Measurements from ENCODE around the gene ODR4.

Gene ODR4

DNA sequence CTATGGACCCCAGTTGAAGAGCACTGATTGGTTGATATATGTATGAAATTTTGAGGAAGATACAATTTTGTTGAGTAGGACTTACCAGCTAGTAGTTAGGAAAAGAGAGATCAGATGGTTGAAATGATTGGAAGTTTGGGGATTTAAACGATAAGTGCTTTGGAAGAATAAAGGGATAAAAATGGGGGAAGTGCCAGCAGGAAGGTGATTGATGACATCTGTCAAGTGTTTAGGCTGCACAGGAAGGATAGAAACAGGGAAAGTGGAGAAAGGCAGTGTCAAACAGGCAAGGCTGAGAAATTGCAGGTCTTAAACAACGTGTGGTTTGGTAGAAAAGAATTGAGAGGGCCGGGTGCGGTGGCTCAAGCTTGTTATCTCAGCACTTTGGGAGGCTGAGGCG lies 62.9 kb downstream of the ODR4 start:
- peaks cover 0 to 12% (median 7%) of the 10 kb centered on the region in 4 experiments for H3K4me1 ChIP-seq (ENCODE audit: control extremely low read depth in 1 of 4, control insufficient read depth in 4 of 4, insufficient read depth in 4 of 4, low read length in 3 of 4)
- POLR2A ChIA-PET, result no interaction called here
- H3K9me3 ChIP-seq (ENCODE audit: control extremely low read depth in 1 of 5, control insufficient read depth in 4 of 5, insufficient read depth in 2 of 5, low read depth in 1 of 5, low read length in 4 of 5), result no peaks in the 10 kb centered on the region
- 88% methylated on average over 5 of the region's 5 CpGs for WGBS (ENCODE audit: insufficient coverage)
- H3K27me3 ChIP-seq (replicated peaks in 2 of 5; ENCODE audit: control insufficient read depth in 4 of 5, insufficient read depth in 5 of 5, low read length in 4 of 5), result peaks cover 0 to 5% (median 0%) of the 10 kb centered on the region in 5 experiments
- no peaks in the 10 kb centered on the region for H3K36me3 ChIP-seq (ENCODE audit: control insufficient read depth in 4 of 4, insufficient read depth in 4 of 4, low read length in 3 of 4)
- H3K27ac ChIP-seq (ENCODE audit: insufficient read depth in 1 of 2, low read depth in 1 of 2, low read length in 2 of 2, poor library complexity in 1 of 2, severe bottlenecking in 2 of 2), result no peak overlapping the region
- DNase-seq, result no peak
- CTCF ChIA-PET, result interaction anchor here (0.8 kb wide), 1 partner anchor 11 kb away, joined by 3 read pairs; no protein-coding TSS in a partner anchor
- H3K4me3 ChIP-seq (ENCODE audit: control insufficient read depth in 1 of 7, extremely low read depth in 1 of 7, insufficient read depth in 4 of 7, low read depth in 2 of 7, low read length in 6 of 7), result no peak overlapping the region

DNA sequence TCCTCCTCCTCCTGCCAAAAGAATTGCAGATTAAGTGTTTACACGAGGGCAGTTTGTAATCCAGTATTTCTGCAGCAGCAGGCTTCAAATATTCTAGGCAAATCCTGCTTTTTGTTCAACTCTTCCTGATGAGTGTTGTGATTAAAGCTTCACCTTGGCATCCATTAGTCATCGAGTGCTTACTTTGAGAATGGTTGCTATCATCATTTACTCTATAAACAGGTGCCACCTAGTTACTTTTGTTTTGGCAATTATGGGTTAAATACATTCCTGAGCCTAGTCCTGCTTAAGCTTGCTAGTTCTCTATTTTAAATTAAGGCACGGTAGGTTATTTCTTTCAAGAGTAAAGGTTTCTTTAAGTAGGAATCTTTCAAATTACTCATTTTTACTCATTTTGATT lies 64.9 kb downstream of the ODR4 start:
- Histone ChIP-seq H3K4me1 (ENCODE audit: control extremely low read depth in 1 of 4, control insufficient read depth in 4 of 4, insufficient read depth in 4 of 4, low read length in 3 of 4) (peaks cover 0 to 10% (median 7%) of the 10 kb centered on the region in 4 experiments), H3K27me3 (replicated peaks in 2 of 5; ENCODE audit: control insufficient read depth in 4 of 5, insufficient read depth in 5 of 5, low read length in 4 of 5) (peaks cover 0 to 6% (median 0%) of the 10 kb centered on the region in 5 experiments), H3K27ac (ENCODE audit: insufficient read depth in 1 of 2, low read depth in 1 of 2, low read length in 2 of 2, poor library complexity in 1 of 2, severe bottlenecking in 2 of 2) (no peak overlapping the region), H3K9me3 (ENCODE audit: control extremely low read depth in 1 of 5, control insufficient read depth in 4 of 5, insufficient read depth in 2 of 5, low read depth in 1 of 5, low read length in 4 of 5) (no peaks in the 10 kb centered on the region), H3K4me3 (ENCODE audit: control insufficient read depth in 1 of 7, extremely low read depth in 1 of 7, insufficient read depth in 4 of 7, low read depth in 2 of 7, low read length in 6 of 7) (no peak overlapping the region), H3K36me3 (ENCODE audit: control insufficient read depth in 4 of 4, insufficient read depth in 4 of 4, low read length in 3 of 4) (no peaks in the 10 kb centered on the region)
- POLR2A ChIA-PET, result no interaction called here
- 100% methylated on average over 1 of the region's 3 CpGs for WGBS (ENCODE audit: insufficient coverage)
- CTCF ChIA-PET, result no interaction called here
- DNase-seq, result no peak

DNA sequence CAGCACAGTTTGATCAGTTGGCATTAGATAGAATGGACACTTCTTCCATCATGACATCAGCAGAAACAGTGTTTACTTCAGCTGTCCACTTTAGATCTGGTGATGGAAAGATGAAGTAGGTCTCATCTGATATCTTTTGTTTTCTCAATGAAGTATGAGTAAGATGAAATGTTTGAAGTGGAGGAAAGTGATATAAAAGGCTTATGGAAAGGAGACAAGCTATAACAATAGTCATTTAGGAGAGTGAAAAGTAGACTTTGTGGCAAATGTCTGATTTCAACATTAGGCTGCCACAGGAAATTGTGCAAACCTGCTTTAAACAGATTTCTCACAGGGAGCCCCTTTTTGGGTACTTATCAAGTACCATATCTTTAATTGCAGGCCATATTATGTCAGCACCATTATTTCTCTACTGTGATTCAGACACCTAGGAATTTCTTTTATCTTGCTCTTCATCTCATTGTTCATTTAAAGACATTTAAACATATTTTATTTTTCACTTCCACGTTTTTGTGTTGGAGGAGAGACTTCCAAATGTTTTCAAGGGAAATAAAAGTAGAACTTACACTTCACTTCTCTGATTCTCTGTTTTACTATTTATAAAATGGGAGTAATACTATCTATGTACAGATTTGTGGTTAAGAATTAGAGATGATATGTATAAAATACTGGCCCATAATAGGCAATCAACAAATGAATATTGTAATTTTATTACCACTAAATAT lies 67.2 kb downstream of the ODR4 start:
- Histone ChIP-seq H3K4me1 (ENCODE audit: control extremely low read depth in 1 of 4, control insufficient read depth in 4 of 4, insufficient read depth in 4 of 4, low read length in 3 of 4) (peaks cover 0 to 10% (median 7%) of the 10 kb centered on the region in 4 experiments), H3K27ac (ENCODE audit: insufficient read depth in 1 of 2, low read depth in 1 of 2, low read length in 2 of 2, poor library complexity in 1 of 2, severe bottlenecking in 2 of 2) (no peak overlapping the region), H3K4me3 (ENCODE audit: control insufficient read depth in 1 of 7, extremely low read depth in 1 of 7, insufficient read depth in 4 of 7, low read depth in 2 of 7, low read length in 6 of 7) (no peak overlapping the region), H3K9me3 (ENCODE audit: control extremely low read depth in 1 of 5, control insufficient read depth in 4 of 5, insufficient read depth in 2 of 5, low read depth in 1 of 5, low read length in 4 of 5) (no peaks in the 10 kb centered on the region), H3K36me3 (ENCODE audit: control insufficient read depth in 4 of 4, insufficient read depth in 4 of 4, low read length in 3 of 4) (no peaks in the 10 kb centered on the region), H3K27me3 (replicated peaks in 2 of 5; ENCODE audit: control insufficient read depth in 4 of 5, insufficient read depth in 5 of 5, low read length in 4 of 5) (peaks cover 0 to 6% (median 0%) of the 10 kb centered on the region in 5 experiments)
- ChIA-PET CTCF (interaction anchor here (1.1 to 1.8 kb wide), 3 partner anchors 25 to 68 kb away, joined by 3 to 4 read pairs (median 3); partner anchors contain the start of gene TPR), POLR2A (no interaction called here)
- no CpG with 5 or more reads among the region's 1 CpG for WGBS (ENCODE audit: insufficient coverage)
- peak; percentile 55 to 86 (median 80) for DNase-seq

DNA sequence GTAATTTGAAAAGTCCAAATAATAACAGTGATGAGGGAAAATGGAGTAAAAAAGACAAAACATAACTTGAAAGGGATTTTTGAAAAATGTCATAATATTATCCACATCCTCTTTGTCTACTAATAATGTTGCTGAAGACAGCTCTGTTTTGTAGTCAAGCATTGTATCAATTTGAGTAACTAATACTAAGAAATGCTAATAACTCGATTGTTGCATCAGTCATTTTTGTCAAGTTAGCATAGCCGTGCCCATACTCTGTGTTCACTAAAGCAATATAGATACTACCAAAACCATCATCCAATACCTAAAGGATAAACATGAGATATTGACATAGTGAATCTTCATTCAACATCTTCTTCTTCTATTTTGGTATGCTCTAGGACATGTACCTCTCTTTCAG lies 68.0 kb downstream of the ODR4 start:
- DNase-seq, result no peak
- Histone ChIP-seq H3K9me3 (ENCODE audit: control extremely low read depth in 1 of 5, control insufficient read depth in 4 of 5, insufficient read depth in 2 of 5, low read depth in 1 of 5, low read length in 4 of 5) (no peaks in the 10 kb centered on the region), H3K4me3 (ENCODE audit: control insufficient read depth in 1 of 7, extremely low read depth in 1 of 7, insufficient read depth in 4 of 7, low read depth in 2 of 7, low read length in 6 of 7) (no peak overlapping the region), H3K27me3 (replicated peaks in 2 of 5; ENCODE audit: control insufficient read depth in 4 of 5, insufficient read depth in 5 of 5, low read length in 4 of 5) (peaks cover 0 to 6% (median 0%) of the 10 kb centered on the region in 5 experiments), H3K4me1 (ENCODE audit: control extremely low read depth in 1 of 4, control insufficient read depth in 4 of 4, insufficient read depth in 4 of 4, low read length in 3 of 4) (peaks cover 0 to 10% (median 7%) of the 10 kb centered on the region in 4 experiments), H3K27ac (ENCODE audit: insufficient read depth in 1 of 2, low read depth in 1 of 2, low read length in 2 of 2, poor library complexity in 1 of 2, severe bottlenecking in 2 of 2) (no peak overlapping the region), H3K36me3 (ENCODE audit: control insufficient read depth in 4 of 4, insufficient read depth in 4 of 4, low read length in 3 of 4) (no peaks in the 10 kb centered on the region)
- ChIA-PET POLR2A (no interaction called here), CTCF (interaction anchor here (1.8 kb wide), 1 partner anchor 41 kb away, joined by 4 read pairs; no protein-coding TSS in a partner anchor)
- WGBS (ENCODE audit: insufficient coverage), result no CpG with 5 or more reads among the region's 2 CpGs

DNA sequence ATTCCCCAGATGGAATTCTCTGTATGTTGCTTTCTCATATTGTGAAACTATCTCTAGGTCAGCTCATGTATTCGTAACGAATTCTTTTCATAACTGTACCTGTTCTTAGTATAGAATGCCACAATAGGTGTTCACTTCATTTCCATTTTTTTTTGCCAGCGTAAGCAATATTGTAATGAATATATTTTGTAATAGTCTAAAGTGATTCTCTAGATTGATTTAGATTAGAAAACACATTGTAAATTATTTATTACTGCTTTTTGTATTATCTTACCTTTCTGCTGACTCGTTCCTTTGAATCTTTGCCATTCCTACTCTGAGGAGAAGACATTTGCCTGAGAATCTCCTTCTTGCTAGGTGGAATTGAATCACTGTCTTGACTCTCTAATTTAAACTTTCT lies 70.5 kb downstream of the ODR4 start:
- no peak for DNase-seq
- Histone ChIP-seq H3K27me3 (replicated peaks in 2 of 5; ENCODE audit: control insufficient read depth in 4 of 5, insufficient read depth in 5 of 5, low read length in 4 of 5) (peaks cover 0 to 4% (median 0%) of the 10 kb centered on the region in 5 experiments), H3K36me3 (ENCODE audit: control insufficient read depth in 4 of 4, insufficient read depth in 4 of 4, low read length in 3 of 4) (no peaks in the 10 kb centered on the region), H3K9me3 (ENCODE audit: control extremely low read depth in 1 of 5, control insufficient read depth in 4 of 5, insufficient read depth in 2 of 5, low read depth in 1 of 5, low read length in 4 of 5) (no peaks in the 10 kb centered on the region), H3K27ac (ENCODE audit: insufficient read depth in 1 of 2, low read depth in 1 of 2, low read length in 2 of 2, poor library complexity in 1 of 2, severe bottlenecking in 2 of 2) (no peak overlapping the region), H3K4me3 (ENCODE audit: control insufficient read depth in 1 of 7, extremely low read depth in 1 of 7, insufficient read depth in 4 of 7, low read depth in 2 of 7, low read length in 6 of 7) (no peak overlapping the region), H3K4me1 (ENCODE audit: control extremely low read depth in 1 of 4, control insufficient read depth in 4 of 4, insufficient read depth in 4 of 4, low read length in 3 of 4) (peaks cover 0 to 10% (median 7%) of the 10 kb centered on the region in 4 experiments)
- POLR2A ChIA-PET, result no interaction called here
- no CpG with 5 or more reads among the region's 4 CpGs for WGBS (ENCODE audit: insufficient coverage)
- CTCF ChIA-PET, result no interaction called here

DNA sequence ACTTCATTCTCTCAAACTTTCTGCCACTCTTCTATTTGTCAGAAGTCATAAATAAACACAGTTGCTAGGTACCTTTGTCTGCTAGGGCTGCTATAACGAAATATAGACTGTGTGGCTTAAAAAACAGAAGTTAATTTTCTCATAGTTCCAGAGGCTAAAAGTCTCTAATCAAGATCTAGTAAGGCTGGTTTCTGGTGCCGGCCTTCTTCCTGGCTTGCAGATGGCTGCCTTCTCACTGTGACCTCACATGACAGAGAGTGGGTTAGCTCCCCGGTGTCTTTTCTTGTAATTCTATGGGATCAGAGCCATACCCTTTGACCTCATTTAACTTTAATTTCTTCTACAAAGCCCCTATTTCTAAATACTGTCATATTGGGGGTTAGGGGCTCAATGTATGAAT lies 79.3 kb downstream of the ODR4 start:
- ChIA-PET CTCF (no interaction called here), POLR2A (interaction anchor here (0.6 kb wide), 1 partner anchor 38 kb away, joined by 3 read pairs; no protein-coding TSS in a partner anchor)
- Histone ChIP-seq H3K27me3 (replicated peaks in 2 of 5; ENCODE audit: control insufficient read depth in 4 of 5, insufficient read depth in 5 of 5, low read length in 4 of 5) (no peaks in the 10 kb centered on the region), H3K36me3 (ENCODE audit: control insufficient read depth in 4 of 4, insufficient read depth in 4 of 4, low read length in 3 of 4) (no peaks in the 10 kb centered on the region), H3K27ac (ENCODE audit: insufficient read depth in 1 of 2, low read depth in 1 of 2, low read length in 2 of 2, poor library complexity in 1 of 2, severe bottlenecking in 2 of 2) (no peak overlapping the region), H3K9me3 (ENCODE audit: control extremely low read depth in 1 of 5, control insufficient read depth in 4 of 5, insufficient read depth in 2 of 5, low read depth in 1 of 5, low read length in 4 of 5) (no peaks in the 10 kb centered on the region), H3K4me3 (ENCODE audit: control insufficient read depth in 1 of 7, extremely low read depth in 1 of 7, insufficient read depth in 4 of 7, low read depth in 2 of 7, low read length in 6 of 7) (no peak overlapping the region), H3K4me1 (ENCODE audit: control extremely low read depth in 1 of 4, control insufficient read depth in 4 of 4, insufficient read depth in 4 of 4, low read length in 3 of 4) (peaks cover 7 to 33% (median 19%) of the 10 kb centered on the region in 4 experiments)
- peak; percentile 41 to 84 (median 74) for DNase-seq
- WGBS (ENCODE audit: insufficient coverage), result 0% methylated on average over 2 of the region's 3 CpGs

DNA sequence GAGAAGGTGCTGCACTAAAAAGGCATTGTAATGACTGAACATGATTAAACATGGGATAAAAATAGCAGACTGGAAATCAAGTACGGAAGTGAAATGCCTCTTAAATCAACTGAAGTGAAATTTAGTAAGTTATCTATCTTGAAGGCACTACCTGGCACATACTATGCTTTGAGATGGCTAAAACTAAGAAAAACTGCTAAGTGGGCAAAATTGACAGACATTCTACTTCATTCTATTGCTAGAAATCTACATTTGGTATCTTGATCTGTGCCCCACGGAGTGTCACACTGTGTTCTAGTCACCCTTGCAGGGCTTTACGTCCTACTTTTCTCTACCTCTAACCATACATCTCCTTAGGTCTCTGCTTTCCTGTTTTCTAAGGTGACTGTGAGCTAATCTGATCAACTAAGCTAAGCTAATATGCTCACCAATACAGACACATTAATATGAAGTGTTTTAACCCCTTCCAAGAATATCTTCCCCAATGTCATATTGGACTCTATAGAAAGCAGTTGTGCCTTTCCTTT lies 81.2 kb downstream of the ODR4 start:
- 0% methylated on average over 2 of the region's 3 CpGs for WGBS (ENCODE audit: insufficient coverage)
- no peaks in the 10 kb centered on the region for H3K36me3 ChIP-seq (ENCODE audit: control insufficient read depth in 4 of 4, insufficient read depth in 4 of 4, low read length in 3 of 4)
- H3K4me3 ChIP-seq (ENCODE audit: control insufficient read depth in 1 of 7, extremely low read depth in 1 of 7, insufficient read depth in 4 of 7, low read depth in 2 of 7, low read length in 6 of 7), result peak overlapping the region in 1 of 7 experiments; percentile 42
- no peaks in the 10 kb centered on the region for H3K9me3 ChIP-seq (ENCODE audit: control extremely low read depth in 1 of 5, control insufficient read depth in 4 of 5, insufficient read depth in 2 of 5, low read depth in 1 of 5, low read length in 4 of 5)
- peaks cover 7 to 33% (median 19%) of the 10 kb centered on the region in 4 experiments for H3K4me1 ChIP-seq (ENCODE audit: control extremely low read depth in 1 of 4, control insufficient read depth in 4 of 4, insufficient read depth in 4 of 4, low read length in 3 of 4)
- H3K27me3 ChIP-seq (replicated peaks in 2 of 5; ENCODE audit: control insufficient read depth in 4 of 5, insufficient read depth in 5 of 5, low read length in 4 of 5), result no peaks in the 10 kb centered on the region
- peak in 1 of 3 donors; percentile 33 for DNase-seq
- ChIA-PET CTCF (no interaction called here), POLR2A (no interaction called here)
- no peak overlapping the region for H3K27ac ChIP-seq (ENCODE audit: insufficient read depth in 1 of 2, low read depth in 1 of 2, low read length in 2 of 2, poor library complexity in 1 of 2, severe bottlenecking in 2 of 2)

All from common myeloid progenitor, CD34-positive (primary cell).